NCI-H187 treated with DMSO at 0.1 percent for 48 hours (cell line): ENCODE measurements around the gene CD177.
"Not testable (repeated sequence)": the region's sequence is repeated elsewhere in the genome, so short reads cannot be mapped to it uniquely, and the experiment has no call there.

Experiments
- DNase-seq: peaks from one replicate; lab custom pipeline; 2025; lab: John Stamatoyannopoulos, UW

Gene CD177, protein sequence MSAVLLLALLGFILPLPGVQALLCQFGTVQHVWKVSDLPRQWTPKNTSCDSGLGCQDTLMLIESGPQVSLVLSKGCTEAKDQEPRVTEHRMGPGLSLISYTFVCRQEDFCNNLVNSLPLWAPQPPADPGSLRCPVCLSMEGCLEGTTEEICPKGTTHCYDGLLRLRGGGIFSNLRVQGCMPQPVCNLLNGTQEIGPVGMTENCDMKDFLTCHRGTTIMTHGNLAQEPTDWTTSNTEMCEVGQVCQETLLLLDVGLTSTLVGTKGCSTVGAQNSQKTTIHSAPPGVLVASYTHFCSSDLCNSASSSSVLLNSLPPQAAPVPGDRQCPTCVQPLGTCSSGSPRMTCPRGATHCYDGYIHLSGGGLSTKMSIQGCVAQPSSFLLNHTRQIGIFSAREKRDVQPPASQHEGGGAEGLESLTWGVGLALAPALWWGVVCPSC

DNA sequence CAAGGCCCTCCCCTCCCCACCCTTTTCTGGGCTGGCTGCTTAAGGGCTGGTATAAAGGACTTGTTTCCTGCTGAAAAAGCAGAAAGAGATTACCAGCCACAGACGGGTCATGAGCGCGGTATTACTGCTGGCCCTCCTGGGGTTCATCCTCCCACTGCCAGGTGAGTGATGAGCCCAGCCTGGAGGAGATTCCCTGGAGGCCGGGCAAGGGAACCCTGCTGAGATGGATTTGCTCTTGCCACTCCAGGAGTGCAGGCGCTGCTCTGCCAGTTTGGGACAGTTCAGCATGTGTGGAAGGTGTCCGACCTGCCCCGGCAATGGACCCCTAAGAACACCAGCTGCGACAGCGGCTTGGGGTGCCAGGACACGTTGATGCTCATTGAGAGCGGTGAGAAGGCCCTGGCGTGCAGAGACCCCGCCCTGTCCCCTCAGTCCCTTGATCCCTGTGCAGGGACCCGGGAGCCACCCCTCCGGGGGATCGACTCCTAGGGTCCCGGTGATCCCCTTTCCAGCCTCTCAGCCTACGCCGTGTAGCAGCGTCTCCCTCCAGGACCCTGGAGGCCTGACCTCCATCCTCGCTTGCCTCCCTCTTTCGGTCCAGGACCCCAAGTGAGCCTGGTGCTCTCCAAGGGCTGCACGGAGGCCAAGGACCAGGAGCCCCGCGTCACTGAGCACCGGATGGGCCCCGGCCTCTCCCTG lies at the start of gene CD177:
Gene CD177, plus strand, starts transcription at position 81 of the 699 bp plus-strand sequence. Its CDS starts 29 bp downstream, at position 110.
- no peak for DNase-seq

DNA sequence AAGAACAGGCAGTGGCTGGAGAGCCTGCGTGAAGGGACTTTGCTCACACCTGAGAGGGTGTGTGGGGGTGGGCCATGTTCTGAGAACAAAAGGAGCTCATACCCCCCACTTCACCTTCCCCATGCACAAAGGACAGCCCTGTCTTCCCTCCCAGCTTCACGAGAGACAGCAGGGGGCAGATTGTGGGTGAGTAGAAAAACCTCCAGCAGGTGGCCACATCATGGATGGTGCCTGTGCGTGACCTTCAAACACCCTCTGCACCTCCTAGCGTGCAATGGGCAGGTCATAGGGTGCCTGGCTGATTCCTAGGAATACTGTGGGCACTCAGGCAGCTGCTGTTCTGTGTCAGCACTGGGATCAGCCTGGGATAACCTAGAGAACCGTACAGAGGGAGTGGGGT lies 47.8 kb upstream of the CD177 start:
- DNase-seq = no peak

DNA sequence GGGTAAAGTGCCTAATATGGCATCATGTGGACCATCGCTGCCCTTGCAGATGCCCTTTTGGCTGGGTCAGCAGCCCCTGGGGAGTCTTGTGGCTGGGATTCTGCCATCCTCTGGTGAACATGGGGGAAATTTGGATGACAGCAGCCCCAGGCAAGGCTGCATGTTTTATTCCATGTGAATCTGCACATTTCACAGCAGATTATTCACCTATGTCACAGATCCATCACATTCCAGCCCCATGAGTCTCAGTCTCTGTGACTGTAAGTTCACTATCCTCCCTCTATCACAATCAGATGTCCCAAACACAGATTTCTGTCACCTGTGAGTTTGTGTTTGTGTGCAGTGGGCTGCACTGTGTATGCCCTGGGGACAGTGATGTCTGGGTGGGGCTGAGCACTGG lies 47.4 kb upstream of the CD177 start:
- DNase-seq = no peak

DNA sequence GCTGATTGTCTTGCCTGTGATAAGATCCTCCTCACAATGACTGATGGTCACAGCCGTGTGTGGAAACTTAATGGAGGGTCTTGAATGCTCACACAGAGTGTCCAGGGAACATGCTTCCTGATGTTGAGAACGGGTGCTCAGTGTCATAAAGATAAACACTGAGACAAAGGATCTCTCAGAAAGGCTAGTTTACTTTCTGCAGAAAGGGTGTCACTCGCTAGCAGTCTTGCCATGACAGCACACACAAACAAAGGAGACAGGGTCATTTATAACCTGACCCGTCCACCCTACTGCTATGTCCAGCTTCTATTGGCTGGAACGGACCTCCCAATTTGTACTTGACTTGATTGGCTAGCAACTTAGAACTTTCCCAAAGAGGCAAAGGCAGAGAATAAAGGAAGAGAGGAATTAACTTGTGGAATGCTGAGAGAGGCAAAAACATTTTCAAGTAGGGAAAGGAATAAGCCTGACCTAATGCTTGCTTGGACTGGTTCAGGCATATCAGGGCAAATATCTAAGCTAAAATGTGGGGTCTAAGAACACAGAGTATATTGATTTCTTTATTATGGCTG lies 45.2 kb upstream of the CD177 start:
- DNase-seq = no peak

DNA sequence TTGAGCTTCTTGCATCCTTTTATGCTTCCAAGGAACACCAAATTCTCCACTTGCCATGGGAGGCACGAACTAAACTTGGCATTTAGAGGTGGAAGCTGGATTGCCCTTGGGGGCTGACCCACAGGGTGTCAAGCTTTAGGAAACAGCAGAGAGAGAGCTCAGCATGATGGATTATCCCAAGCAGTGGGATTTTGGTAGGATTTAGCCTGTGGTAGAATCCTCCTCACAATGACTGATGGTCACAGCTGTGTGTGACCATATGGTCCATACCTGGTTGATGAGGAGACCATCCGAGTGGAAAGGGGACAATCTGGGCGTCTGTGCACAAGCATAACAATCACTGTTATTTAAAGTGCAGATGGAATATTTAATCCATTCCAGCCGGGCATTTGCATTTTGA lies 44.0 kb upstream of the CD177 start:
- DNase-seq = no peak

DNA sequence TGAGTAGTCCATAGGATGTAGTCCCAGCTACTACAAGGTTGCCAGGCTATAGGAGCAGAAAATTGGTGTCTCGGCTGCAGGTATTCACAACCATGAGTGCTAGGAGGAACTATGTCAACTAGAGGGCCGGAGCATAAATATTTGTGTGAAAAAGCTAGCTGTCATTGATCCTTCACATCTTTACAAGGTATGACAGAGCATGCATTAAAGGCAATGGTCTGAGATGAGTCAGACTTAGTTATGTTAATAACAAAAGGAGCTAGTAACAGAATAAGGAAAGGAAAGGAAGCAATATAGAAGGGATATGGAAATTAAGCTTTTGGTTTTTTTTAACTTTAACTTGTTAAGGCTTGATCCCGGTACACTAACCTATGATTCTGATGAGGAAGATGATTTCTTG lies 43.3 kb upstream of the CD177 start:
- no peak for DNase-seq

DNA sequence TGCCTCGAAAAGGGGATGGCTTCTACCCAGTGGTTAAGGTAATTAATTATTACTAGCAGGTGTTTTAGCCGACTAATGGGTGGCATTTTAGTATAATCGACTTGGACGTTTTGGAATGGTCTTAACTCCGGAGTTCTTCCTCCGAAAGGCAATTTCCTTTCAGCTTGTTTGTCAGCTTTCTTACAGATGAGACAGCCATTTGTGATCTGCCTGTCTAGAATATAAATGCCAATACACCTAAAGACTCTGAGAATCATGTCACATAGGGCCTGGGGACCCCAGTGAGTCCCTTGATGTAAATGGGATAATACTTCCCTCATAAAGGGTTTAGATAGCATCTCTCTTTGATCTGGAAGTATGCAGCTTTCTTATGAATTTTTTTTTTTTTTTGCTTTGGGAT lies 42.2 kb upstream of the CD177 start:
- no peak for DNase-seq

DNA sequence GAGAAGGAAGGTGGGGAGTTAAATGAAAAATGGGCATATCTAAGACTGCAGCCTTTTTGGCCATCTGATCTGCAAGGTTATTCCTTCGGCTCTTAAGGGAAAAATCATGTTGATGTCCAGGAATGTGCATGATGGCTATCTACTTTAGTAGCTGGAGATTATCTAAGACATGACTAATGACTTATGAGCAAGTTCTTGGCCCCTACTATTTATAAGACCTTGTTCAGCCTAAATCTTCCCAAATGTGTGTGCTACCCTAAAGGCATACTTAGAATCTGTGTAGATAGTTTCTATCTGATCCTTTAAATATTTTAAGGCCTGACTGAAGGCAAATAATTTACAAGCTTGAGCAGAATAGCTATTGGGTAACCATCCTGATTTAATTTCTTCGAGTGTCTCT lies 41.8 kb upstream of the CD177 start:
- no peak for DNase-seq

DNA sequence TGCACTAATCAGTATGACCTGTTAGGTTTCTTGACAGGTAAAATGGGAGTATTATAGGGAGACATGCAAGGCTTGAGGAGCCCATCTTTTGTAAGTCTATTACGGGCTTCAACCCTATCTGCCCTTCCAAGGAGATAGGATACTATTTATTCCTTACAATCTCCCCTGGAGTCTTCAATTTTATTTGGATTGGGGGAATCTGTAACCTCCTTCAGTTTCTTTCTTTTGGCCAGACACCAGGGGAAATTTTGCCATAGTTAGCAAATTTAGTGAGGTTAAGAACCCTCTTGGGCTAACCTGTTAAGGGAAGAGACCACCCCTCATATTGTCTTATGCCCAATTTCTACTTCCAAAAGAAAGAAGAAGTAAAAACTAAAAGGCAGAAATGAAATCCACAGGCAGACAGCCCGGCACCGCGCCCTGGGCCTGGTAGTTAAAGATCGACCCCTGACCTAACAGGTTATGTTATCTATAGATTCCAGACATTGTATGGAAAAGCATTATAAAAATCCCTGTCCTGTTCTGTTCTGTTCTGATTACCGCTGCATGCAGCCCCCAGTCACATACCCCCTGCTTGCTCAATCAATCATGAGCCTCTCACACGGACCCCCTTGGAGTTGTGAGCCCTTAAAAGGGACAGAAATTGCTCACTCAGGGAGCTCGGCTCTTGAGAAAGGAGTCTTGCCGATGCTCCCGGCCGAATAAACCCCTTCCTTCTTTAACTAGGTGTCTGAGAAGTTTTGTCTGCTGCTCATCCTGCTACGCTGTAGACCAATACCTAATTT lies 39.6 kb upstream of the CD177 start:
- no peak for DNase-seq

DNA sequence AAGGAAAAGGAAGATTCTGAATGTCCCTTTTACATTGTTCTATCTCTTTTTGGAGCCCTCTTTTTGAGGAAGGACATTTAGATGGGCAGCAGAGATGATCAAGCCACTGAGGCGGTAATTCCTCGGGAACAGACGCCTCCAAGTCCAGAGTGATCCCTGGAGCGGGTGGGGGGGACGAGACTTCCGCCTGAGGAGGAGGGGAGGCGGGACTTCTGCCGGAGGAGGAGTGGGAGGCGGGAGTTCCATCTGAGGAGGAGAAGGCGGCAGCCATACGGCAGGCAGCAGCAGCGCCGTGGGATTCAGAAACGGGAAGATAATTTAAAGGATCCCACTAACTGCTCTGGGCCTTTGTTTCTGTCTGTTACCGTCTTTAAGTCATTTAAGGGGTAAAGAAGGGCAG lies 37.6 kb upstream of the CD177 start:
- no peak for DNase-seq

DNA sequence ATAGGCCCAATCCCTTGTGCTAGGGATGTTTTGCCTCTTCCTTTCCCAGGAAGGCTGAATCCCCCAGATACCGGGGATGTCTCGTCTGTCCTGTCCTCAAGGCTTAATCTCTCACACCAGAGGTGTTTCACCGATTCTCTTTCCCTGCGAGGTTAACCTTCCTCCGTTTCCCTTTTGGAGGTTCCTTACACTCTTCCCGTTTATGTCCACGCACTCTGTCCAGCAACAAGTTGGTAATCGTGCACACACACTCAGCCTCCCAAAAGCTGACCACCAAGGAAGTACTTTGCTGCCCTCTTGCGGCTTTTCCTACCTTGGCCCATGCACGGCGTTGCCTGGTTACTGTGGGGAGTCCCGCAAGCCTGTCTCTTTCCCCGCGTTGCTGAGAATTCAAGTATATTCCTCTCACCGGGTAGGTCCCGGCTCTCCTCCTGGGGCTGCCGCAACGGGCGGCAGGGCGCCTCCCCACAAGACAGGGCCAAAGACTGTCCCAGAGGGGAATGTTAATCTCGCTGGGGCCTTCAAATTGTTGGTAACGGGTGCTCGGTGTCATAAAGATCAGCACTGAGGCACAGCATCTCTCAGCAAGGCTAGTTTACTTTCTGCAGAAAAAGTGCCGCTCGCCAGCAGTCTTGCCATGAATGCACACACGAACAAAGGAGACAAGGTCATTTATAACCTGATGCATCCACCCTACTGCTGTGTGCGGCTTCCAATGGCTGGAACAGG lies 36.7 kb upstream of the CD177 start:
- DNase-seq = no peak

DNA sequence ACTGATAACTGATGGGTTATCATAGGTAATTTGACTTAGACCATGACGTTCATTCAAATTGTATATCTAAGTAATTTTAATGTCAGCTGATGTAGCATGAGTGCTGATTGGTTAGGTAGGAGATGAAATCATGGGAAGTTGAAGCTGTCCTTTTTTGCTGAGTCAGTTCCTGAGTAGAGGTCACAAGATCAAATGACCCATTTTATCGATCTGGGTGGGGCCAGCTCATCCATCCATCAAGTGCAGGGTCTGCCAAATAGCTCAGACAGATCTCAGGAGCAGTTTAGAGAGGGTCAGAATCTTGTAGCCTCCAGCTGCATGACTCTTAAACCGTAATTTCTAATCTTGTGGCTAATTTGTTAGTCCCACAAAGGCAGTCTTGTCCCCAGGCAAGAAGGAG lies 35.3 kb upstream of the CD177 start:
- DNase-seq = no peak

DNA sequence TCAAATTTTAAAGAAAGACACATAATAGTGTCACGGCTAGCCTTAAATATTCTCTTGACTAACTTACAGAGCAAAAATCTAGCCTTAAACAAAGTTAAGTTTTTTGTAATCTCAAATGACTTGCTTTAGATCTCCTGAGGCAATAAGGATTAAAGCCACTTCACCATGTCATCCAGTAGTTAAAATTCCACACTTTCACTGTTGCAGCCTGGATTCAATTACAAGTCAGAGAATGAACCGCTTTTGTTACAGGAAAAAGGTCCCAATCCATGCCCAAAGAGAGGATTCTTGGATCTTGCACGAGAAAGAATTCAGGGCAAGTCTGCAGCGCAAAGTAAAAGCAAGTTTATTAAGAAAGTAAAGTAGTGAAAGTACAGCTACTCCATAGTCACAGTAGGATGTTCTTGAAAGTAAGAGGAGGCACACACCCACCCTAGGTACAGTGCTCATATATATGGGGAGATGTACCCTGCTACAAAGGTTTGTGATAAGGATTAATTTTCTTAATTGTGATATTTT lies 34.6 kb upstream of the CD177 start:
- DNase-seq = no peak

DNA sequence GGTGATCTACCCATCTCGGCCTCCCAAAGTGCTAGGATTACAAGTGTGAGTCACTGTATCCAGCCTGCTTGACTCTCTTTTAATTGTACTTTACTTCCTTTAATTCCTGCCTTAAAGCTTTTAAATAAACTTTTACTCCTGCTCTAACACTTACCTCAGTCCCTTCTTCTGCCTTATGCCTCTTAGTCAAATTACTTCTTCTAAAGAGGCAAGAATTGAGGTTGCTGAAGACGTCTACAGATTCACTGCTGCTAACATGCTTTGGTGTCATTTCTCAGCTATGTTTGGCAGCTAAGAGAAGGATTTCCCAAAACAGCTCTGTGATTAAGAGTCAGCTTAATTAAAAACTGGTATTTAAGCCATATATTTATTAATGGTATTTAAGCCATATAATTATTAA lies 32.9 kb upstream of the CD177 start:
- no peak for DNase-seq

DNA sequence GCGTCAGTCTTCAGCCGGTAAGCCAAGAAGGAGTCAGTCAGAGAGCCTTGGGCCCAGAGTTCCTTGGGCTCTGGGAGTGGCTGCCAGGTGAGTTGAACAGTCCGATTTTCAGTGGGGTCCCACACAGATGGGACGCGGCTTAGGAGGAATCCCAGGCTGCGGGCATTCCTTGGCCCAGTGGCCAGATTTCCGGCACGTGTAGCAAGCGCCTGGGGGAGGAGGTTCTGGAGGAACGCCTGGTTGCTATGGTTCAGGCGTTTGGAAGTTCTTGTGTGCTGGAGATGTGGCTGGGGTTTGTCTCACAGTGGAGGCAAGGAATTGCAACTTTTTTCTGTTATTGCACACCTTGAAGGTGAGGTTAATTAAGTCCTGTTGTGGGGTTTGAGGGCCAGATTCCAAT lies 26.7 kb upstream of the CD177 start:
- not testable (repeated sequence) for DNase-seq

DNA sequence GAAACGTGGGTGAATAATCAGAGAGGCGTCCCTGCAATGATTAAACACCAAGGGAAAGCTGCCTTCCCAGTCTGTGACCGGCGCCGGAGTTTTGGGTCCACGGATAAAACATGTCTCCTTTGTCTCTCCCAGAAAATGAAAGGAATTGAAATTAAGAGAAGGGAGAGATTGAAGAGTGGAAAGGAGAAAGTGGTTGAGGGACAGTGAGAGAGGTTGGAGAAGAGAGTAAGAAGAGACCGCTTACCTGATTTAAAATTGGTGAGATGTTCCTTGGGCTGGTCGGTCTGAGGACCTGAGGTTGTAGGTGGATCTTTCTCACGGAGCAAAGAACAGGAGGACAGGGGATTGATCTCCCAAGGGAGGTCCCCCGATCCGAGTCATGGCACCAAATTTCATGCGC lies 24.9 kb upstream of the CD177 start:
- not testable (repeated sequence) for DNase-seq

DNA sequence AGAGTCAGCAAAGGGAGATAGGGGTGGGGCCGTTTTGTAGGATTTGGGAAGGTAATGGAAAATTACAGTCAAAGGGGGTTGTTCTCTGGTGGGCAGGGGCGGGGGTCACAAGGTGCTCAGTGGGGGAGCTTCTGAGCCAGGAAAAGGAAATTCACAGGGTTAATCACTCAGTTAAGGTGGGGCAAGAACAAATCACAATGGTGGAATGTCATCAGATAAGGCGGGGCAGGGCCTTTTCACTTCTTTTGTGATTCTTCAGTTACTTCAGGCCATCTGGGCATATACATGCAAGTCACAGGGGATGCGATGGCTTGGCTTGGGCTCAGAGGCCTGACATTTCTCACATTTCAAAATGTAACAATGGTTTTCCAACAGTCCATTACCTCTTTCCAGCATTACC lies 24.4 kb upstream of the CD177 start:
- DNase-seq = not testable (repeated sequence)

DNA sequence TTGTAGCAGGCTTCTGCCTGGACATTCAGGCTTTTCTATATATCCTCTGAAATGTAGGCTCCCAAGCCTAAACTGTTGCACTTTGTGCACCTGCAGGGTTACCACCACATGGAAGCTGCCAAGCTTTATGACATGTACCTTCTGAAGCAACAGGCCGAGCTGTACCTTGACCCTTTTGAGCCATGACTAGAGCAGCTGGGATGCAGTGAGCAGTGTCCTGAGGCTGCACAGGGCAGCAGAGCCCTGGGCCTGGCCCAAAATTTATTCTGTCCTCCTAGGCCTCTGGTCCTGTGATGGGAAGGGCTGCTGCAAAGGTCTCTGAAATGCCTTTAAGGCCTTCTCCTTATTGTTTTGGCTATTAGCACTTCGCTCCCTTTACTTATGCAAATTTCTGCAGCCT lies 23.5 kb upstream of the CD177 start:
- DNase-seq = no peak

DNA sequence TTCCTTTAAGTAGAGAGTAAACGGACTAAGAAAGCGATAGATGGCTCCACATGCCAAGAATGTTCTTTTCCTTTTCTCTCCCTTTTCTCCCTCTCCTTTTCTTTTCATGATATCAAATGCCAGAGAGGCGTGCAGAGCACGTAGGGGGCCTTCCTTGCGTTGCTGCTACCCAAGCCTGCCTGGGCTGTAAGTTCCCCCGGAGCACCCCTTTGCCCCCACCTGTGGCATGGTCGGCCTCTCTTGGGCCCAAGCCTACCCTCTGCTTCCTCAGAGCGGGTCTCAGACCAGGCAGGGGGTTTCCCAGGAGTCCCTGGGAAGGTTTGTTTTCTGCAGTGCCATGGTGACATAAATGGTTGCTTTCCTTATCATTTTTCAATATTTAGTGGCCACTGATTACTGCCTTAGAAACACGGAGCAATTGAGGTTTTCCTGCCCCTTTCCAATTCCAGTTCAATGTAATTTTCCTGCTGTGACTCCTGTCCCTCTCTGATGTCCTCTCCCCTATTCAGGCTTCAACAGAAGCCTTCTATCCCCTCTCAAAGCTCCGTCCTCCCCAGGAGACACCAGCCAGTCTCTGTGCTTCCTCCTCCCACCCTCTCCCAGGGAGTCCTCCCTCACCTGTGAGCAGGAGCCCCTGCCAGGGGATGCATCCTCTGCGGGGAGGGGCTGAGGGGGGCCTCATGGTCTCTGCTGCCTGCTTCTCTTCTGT lies 22.6 kb upstream of the CD177 start:
- DNase-seq = no peak

DNA sequence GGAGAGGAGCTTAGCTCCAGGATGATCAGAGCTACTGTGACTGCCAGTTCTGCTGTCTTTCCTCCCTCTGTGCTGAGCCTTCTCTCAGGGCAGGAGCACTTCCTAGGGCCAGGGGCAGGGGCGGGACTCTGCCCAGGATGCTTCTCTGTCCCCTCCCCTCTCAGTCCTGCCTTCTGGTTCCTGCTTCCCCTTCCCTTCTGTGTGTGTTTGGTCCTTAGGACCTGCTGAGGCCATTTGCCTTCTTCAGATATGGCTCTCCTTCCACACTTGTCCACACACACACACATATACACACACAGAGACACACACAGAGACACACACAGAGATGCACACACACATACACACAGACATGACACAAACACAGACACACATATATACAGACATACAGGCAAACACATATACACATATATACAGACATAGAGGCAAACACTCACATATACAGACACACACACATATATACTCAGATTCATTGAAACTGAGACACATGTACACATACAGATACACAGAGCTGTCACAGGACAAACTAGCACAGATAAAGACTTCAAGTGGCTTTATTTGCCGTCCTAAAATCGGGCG lies 22.0 kb upstream of the CD177 start:
- no peak for DNase-seq
